ENCODE measurements around the gene N4BP2L2. TPM values are rescaled to one million over a fixed set of nuclear protein-coding genes. Genes with fewer than 3 reads are reported as not detected.

The N4BP2L2 gene
- total RNA-seq, 1 experiment from 2014 or later: 61.4 TPM

DNA sequence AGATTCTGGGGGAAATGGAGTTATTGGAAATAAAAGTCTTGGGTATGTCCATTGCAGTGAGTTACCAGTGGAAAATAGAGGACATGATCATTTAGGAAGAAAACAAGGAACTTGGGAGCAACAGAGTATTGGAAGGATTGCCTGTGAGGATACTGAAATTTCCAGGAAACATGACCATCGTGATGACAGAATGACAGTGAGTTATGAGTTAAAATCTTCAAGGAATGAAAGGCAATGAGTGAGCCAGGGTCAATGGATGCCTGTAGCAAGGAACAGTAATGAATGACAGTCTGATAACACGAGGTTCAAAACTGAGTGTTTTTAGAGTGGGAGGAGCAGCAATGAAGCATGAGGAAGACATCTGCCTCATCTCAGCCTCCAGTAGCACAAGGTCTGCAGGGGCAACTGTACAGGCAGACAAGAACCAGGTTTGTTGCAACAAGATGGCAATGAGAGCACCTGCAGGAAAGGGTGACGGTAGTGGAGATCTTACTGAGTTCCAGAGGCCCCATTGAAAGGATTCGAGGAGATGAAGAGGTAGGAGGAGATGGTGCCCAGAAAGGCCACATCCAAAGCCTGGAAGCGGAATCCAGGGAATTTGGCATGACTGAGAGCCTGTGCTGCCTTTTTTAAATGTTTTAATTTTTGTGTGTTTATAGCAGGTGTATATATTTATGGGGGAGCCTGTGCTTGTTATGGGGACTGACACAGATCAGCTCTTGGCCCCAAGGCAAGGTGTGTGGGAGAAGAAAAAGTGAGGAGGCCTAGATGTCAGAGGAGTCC lies 154.6 kb downstream of the N4BP2L2 start:
- Histone ChIP-seq H3K9ac (ENCODE audit: extremely low read depth, insufficient read length, low read length) (no peak overlapping the region), H3K56ac (ENCODE audit: insufficient read length, low read depth, low read length) (no peak overlapping the region), H2BK5ac (ENCODE audit: insufficient read length, low read length) (no peak overlapping the region), H2BK120ac (ENCODE audit: low read depth, low read length, poor library complexity, severe bottlenecking) (no peak overlapping the region), H4K20me1 (ENCODE audit: control insufficient read depth, insufficient read depth, insufficient read length) (no peaks in the 10 kb centered on the region), H2AK5ac (ENCODE audit: insufficient read length, low read length) (no peak overlapping the region), H3T11ph (ENCODE audit: low read length) (no peak overlapping the region), H3K4ac (ENCODE audit: low read depth, low read length) (no peak overlapping the region), H3K9me3 (ENCODE audit: control insufficient read depth, low read depth, low read length) (no peaks in the 10 kb centered on the region), H2AFZ (ENCODE audit: low read length) (no peak overlapping the region), H3K23me2 (ENCODE audit: insufficient read length, low read depth, low read length, poor library complexity, severe bottlenecking) (no peaks in the 10 kb centered on the region), H3K4me2 (ENCODE audit: insufficient read depth, insufficient read length, low read length) (no peak overlapping the region), H2BK12ac (ENCODE audit: insufficient read length, low read depth, low read length) (no peak overlapping the region), H3K14ac (ENCODE audit: insufficient read depth, low read length) (no peak overlapping the region), H3K27me3 (ENCODE audit: insufficient read depth, low read length) (no peaks in the 10 kb centered on the region), H3K23ac (ENCODE audit: insufficient read length, low read depth, low read length) (no peak overlapping the region), H3K79me2 (ENCODE audit: insufficient read depth, low read length) (no peaks in the 10 kb centered on the region), H4K91ac (ENCODE audit: insufficient read length, low read depth, low read length) (no peak overlapping the region), H3K18ac (ENCODE audit: insufficient read length, low read depth, low read length) (no peak overlapping the region), H3K79me1 (ENCODE audit: insufficient read depth, low read depth, low read length, poor library complexity, severe bottlenecking) (no peaks in the 10 kb centered on the region), H3K4me1 (ENCODE audit: insufficient read depth, low read length) (no peaks in the 10 kb centered on the region), H4K5ac (ENCODE audit: insufficient read length, low read depth, low read length) (no peak overlapping the region), H2BK15ac (ENCODE audit: low read depth, low read length) (no peak overlapping the region), H2BK20ac (ENCODE audit: low read depth, low read length, poor library complexity, severe bottlenecking) (no peak overlapping the region), H4K8ac (replicated peaks; ENCODE audit: insufficient read length, low read depth, low read length) (no peak overlapping the region), H3K27ac (ENCODE audit: insufficient read length, low read depth, low read length) (no peak overlapping the region)
- H3K4me3 Mint-ChIP-seq: no peak overlapping the region
- H3K27me3 Mint-ChIP-seq (ENCODE audit: low read depth): no peaks in the 10 kb centered on the region
- H3K36me3 Mint-ChIP-seq (ENCODE audit: insufficient read depth in 1 of 3, low read depth in 3 of 3): peaks cover 0 to 12% (median 7%) of the 10 kb centered on the region in 3 experiments; a peak in 6 of 7 replicates
- no peak overlapping the region for H3K27ac Mint-ChIP-seq
- TF ChIP-seq, protein P1, sequence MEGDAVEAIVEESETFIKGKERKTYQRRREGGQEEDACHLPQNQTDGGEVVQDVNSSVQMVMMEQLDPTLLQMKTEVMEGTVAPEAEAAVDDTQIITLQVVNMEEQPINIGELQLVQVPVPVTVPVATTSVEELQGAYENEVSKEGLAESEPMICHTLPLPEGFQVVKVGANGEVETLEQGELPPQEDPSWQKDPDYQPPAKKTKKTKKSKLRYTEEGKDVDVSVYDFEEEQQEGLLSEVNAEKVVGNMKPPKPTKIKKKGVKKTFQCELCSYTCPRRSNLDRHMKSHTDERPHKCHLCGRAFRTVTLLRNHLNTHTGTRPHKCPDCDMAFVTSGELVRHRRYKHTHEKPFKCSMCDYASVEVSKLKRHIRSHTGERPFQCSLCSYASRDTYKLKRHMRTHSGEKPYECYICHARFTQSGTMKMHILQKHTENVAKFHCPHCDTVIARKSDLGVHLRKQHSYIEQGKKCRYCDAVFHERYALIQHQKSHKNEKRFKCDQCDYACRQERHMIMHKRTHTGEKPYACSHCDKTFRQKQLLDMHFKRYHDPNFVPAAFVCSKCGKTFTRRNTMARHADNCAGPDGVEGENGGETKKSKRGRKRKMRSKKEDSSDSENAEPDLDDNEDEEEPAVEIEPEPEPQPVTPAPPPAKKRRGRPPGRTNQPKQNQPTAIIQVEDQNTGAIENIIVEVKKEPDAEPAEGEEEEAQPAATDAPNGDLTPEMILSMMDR (conservative IDR thresholded peaks at IDR 0.05): no peak
- no peak for DNase-seq
- no CpG with 5 or more reads among the region's 5 CpGs for WGBS (ENCODE audit: extremely low coverage, insufficient read length, low lambda C conversion rate)
- H3K9me3 Mint-ChIP-seq: no peaks in the 10 kb centered on the region
- H3K4me1 Mint-ChIP-seq: no peaks in the 10 kb centered on the region

Other genes starting within 250 kb of the N4BP2L2 start
- 0.20 TPM in 1 of 2 replicates, not detected in the other for gene ZAR1L, start 223.4 kb downstream of the N4BP2L2 start, total RNA-seq (2021)
- gene BRCA2, start 223.3 kb downstream of the N4BP2L2 start, total RNA-seq (2021): 16.8 and 17.0 TPM in 2 replicates
- 1.5 and 2.9 TPM in 2 replicates for gene N4BP2L1, start 110.7 kb downstream of the N4BP2L2 start, total RNA-seq (2021)
- gene PDS5B, start 47.7 kb upstream of the N4BP2L2 start, total RNA-seq (2021): 50.0 and 50.9 TPM in 2 replicates